HG02973 (cell line): Measurements from ENCODE around the gene FAM185A.
"Not testable (repeated sequence)": the region's sequence is repeated elsewhere in the genome, so short reads cannot be mapped to it uniquely, and the experiment has no call there.

Source experiments
- ATAC-seq: cut with Tn5 transposase; IDR thresholded peaks from one replicate; pipeline ENCODE4 v1.9.1; 2021; ENCODE audit warnings: moderate library complexity; ENCODE audit not compliant: unreplicated experiment

Gene FAM185A

DNA sequence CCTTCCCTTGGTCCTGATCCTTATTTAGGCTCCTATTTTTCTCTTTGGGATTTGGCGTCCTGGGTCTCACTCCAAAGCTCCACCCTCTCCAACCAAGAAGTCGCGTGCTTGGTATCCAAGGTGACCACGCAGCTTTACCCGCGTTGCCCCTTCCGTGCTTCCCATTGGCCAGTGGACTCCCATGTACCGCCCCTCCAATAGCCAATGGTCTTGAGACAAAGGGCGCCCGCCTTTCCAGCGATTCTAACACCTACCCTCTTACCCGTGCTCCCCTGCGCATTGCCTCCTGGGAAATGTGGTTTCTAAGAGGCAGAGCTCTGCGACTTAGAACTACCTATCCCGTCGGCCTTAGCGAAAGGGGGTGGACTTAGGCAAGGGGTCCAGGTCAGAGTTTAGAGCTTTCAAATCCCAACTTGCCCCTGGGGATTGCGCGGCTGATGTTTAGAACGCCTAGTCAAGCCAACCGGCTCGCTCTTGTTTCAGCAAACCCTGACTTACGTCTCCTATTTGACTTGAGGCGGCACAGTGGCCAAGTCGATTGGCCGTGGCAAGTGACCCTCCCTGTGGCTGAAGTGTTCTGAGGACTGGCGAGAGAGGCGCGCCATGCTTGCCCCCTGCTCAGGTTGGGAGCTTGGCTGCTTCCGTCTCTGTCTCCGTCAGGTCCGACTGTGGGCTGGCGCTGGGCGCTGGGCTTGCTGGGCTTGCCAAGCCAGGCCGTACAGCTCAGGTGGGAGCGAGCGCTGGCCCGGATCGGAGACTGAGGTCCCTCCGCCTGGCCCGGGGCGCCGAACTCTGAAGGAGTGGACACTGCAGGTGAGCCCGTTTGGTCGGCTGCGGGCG, at the start of gene FAM185A:
Gene FAM185A (plus strand): TSS at position 395 of the 840 bp plus-strand sequence. CDS start 209 bp downstream, at position 604.
- peak; percentile 98 for ATAC-seq

DNA sequence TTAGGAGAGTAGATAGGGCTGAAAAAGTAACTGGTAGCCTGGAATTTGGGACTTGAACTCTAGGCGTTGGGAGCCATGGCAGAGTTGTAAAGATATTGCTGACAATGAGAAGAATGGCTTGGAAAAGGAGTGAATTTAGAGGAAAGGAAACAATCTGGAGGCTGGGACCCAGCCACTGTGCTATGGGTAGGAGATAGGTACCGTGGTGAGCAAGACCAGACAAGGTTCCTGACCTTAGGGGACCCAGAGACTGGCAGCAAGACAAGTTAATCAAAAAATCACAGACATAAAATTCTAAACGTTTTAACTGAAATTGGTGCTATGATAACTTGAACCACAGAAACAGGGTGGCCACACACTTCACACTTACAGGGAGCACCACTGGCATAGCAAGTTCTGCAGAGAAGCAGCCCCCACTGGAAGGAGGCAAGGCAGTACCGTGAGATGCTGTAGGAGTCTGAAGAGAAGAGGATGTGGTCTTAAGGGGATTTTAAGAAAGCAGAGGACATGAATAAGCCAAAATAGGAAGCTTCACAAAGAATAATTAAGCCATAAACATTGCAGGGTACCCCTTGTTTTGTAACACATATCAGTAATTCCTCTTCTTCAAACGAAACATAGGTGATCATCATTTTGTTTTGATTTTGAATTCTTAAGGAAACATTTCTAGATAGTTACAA, 35.6 kb upstream of the FAM185A start:
- ATAC-seq, result peak; percentile 60

DNA sequence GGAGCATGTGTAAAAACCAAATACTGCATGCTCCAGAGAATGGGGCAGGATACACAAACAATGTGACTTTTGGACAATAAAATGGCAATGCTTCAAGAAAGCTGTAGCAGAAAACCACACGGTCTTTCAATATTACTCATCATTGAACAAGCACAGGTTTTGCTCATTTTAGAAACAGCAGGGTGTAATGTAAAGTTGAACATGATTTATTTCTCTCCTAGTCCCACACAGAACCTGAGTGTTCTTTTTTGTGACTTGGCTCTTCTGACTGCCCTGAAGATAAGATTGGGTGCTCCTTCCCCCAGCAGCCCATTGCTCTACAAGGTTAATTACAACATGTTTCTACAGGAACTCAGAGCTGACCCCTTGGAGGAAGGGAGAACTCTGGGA, 35.1 kb upstream of the FAM185A start:
- ATAC-seq, result peak; percentile 69

DNA sequence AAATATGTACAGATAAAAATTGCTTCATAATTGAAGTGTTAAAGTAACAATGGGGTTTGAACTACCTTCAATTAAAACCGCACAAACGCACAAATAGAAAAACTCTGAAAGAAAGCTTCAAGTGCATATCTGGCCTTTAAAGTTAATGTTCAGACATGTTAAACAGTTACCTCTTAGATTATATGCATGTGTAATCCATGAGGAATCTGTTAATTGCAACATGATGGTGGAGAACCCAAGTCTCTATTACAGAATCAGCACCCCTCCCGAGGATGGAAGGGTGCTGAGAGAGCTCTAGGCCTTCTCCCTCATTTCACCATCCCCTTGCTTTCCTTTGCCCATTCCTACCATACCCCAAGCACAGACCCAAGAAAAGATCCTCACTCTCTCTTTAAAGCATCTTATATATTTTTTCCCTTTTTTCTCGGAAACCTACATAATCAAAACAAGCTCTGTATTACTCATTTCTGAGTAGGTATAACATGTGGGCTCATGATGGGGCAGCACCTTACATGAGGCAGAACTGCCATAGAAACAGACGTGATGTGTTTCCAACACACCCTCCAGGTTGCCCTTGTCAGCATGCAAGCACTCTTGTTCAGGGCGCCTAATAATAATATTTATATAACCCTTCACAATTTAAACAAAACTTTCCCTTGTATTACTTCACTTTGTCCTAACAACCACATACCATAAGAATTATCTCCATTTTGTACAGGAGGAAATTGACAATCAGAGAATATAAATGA, 33.9 kb upstream of the FAM185A start:
- ATAC-seq, result not testable (repeated sequence)

DNA sequence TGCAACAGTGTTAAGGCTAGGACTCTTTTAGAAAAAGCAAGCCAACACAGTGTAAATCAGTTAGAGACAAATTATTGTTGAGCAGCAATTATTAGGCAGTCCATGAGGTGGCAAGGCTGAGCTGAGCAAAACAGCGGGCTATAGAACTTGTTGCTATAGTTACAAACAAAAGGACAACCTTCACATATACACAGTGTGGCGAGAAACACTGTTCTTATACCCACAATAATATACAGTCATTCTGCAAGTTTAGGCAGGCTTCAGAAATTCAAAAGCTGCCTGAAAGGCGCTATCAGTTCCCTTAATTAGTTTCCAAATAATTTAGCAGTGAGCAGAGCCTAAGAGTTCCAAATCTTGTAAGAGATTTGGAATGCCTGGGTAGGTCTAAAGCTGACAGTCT, 33.1 kb upstream of the FAM185A start:
- peak; percentile 63 for ATAC-seq

DNA sequence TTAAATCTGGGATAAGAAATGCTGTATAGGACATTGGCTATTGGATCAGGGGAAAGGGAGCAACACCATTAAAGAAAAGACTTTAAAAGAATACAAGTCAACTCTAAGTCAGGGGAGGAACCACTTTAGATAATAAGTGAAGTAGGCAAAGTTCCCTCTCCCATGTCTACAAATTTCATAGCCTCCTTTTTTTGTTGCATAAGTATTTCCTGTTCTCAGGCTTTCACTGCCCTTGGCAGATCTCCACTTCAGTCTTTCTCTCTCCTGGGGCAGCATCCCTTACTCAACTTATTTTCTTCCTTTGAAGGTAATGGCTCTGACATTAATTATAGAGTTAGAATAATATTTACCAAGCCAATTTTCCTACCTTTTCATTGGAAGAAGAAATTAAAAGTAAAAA, 30.3 kb upstream of the FAM185A start:
- ATAC-seq, result not testable (repeated sequence)

DNA sequence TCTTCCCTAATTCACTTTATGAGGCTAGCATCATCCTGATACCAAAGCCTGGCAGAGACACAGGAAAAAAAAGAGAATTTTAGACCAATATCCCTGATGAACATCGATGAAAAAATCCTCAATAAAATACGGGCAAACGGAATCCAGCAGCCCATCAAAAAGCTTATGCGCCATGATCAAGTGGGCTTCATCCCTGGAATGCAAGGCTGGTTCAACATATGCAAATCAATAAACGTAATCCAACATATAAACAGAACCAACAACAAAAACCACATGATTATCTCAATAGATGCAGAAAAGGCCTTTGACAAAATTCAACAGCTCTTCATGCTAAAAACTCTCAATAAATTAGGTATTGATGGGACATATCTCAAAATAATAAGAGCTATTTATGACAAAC, 22.6 kb upstream of the FAM185A start:
- ATAC-seq, result not testable (repeated sequence)

DNA sequence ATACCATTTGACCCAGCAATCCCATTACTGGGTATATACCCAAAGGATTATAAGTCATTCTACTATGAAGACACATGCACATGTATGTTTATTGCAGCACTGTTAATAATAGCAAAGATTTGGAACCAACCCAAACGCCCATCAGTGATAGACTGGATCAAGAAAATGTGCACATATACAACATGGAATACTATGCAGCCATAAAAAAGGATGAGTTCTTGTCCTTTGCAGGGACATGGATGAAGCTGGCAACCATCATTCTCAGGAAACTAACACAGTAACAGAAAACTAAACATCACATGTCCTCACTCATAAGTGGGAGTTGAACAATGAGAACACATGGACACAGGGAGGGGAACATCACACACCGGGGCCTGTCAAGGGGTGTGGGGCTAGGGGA, 19.1 kb upstream of the FAM185A start:
- not testable (repeated sequence) for ATAC-seq

DNA sequence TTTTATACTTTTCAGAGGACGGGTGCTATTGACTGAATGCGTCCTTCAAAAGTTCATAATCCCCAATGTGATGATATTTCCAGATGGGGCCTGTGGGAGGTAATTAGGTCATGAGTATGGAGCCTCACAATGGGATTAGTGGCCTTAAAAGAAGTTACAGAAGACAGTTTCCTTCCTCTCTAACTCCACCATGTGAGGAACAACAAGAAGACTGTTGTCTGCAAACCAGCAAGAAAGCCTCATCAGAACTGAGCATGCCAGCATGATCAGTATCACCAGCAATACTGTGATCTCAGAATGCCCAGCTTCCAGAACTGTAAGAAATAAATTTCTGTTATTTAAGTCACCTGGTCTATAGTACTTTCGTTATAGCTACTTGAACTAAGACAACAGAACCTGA, 18.4 kb upstream of the FAM185A start:
- not testable (repeated sequence) for ATAC-seq

DNA sequence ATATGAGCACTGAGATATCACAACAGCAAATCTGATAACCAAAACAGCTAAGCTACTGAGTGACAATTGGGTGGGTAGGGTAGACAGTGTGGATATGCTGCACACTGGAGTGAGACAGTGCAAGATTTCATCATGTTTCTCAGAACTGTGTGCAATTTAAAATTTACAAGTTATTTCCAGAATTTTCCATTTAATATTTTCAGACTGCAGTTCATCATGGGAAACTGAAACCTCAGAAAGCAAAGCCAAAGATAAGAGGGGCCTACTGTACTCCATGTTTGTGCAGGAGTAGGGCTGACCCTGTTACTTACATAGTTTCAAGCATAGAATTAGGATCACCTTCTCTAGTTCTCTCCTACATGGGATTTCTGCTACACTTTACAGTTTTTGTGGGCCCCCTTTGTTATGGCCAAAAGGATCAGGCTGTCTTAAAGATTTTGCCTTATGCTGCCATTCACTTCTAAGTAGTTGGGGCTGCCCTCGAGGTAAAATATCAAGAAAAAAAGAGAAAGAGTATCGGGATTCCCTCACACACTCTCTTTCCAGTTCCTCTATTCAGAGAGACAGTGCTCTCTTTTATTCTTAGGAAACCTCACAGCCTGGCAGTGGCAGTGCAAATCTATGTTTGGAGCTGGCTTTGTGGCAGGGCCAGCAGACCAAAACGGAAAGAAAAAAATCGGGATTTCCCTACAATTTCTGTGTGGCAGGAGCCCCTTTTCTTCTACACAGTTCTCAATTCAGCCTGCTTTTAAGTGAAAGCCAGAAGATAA, 6.6 kb upstream of the FAM185A start:
- not testable (repeated sequence) for ATAC-seq

DNA sequence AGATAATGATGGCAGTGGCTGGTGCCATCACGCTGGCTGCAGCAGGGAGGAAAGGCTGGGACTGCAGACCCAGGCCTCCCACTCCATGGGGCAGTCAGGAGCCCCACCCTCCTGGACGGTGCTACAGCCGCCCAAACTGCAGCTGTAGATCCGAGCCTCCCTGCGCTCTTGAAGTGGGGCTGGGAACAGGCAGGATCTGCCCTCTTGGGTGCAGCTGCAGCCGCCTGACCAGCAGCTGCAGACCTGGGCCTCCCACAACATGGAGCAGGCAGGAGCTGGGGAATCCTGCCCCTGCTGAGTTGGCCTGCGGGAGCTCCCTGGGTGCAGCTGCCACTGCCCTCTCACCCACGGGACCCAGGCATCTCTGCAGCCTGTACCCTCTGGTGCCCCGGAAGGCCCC, 4.9 kb upstream of the FAM185A start:
- not testable (repeated sequence) for ATAC-seq

DNA sequence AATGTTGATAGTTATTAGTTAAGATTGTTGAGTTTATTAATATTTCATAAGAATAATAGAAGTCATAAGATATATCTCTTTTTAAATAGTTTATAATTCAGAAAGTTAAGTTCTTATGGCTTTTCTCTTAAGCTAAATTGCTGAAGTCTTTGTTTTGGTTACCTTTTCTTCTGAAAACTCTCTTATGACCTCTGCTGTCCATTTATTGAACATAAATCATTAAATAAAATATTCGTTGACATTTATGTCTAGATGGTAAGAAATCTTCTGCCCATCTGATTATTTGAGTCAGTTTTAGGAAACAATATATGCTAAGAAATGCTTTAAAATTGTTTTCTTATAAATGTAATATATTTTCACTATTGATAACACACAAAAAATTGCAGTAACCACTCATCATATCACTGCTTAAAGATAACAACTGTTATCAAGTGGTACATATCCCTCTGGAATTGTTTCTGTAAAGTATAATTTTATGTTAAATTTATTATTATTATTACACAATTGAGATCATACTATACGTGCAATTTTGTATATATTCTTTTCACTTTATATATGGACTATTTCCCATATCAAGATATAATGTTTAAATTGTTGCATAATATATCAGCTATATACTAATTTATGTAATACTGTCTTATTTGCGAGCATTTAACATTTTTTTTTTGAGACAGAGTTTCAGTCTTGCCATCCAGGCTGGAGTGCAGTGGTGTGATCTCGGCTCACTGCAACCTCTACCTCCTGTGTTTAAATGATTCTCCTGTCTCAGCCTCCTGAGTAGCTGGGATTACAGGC, 3.1 kb upstream of the FAM185A start:
- ATAC-seq, result not testable (repeated sequence)

DNA sequence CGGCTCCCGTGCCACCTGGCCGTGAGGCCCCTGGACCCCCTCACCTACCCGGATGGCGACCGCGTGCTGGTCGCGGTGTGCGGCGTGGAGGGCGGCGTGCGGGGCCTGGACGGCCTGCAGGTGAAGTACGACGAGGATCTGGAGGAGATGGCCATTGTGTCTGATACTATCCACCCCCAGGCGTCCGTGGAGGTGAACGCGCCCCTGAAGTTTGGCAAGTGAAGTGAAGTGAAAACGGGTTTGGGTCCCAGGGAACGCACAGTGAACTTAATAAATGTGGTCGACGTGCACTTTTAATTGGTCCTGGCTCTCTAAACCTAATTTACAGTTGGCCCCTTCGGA, 617 bp downstream of the FAM185A start:
- ATAC-seq, result not testable (repeated sequence)

DNA sequence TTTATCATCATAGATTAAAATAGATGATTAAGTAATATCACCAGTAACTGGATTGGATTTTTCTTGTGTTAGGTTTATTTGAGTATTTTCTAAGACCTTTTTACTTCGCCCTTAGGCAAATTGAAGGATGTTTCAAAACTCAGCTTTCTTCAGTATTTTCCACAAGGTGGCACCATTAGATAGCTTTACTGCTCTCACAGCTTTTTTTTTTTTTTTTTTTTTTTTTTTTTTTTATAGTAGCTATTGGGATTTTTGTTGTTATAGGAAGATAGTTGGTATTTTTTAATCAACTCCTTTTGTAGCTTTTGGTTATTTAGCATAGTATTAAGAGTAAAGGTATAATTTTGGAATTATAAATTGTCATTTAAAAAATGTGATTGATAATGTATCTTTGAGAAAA, 9.4 kb downstream of the FAM185A start:
- not testable (repeated sequence) for ATAC-seq

DNA sequence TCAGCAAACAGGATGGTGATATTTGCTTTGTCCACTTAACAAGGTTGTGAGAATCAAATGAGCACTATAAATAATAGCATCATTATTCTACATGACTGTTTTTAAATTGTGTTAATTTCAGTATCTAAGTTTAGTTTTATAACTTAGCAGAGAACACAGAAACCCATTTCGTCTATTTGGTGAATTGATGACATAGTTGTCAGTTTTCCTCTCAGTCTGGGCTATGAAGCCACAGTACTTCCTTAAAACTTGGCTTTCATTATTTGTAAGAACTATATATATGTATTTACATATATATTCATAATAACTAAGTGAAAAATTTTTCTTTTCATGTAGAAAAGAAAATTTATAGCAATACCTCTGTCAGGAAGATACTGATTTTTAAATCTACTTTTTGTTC, 11.1 kb downstream of the FAM185A start:
- not testable (repeated sequence) for ATAC-seq

DNA sequence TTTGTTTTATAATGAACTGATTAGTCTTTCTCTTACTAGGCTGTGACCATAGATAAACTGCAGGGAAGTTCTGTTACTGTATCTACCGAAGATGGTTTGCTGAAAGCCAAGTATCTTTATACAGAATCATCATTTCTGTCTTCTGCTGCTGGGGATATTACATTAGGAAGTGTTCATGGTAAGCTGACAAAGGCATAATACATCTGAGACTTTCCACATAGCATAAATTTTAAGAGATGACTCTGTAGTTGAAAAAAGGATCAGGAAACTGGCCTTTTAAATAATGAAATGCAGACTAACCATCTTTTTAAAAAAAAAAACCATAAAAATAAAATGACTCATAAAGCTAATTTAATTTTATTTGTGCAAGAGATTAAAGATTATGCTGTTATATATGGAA, 12.4 kb downstream of the FAM185A start:
- not testable (repeated sequence) for ATAC-seq

DNA sequence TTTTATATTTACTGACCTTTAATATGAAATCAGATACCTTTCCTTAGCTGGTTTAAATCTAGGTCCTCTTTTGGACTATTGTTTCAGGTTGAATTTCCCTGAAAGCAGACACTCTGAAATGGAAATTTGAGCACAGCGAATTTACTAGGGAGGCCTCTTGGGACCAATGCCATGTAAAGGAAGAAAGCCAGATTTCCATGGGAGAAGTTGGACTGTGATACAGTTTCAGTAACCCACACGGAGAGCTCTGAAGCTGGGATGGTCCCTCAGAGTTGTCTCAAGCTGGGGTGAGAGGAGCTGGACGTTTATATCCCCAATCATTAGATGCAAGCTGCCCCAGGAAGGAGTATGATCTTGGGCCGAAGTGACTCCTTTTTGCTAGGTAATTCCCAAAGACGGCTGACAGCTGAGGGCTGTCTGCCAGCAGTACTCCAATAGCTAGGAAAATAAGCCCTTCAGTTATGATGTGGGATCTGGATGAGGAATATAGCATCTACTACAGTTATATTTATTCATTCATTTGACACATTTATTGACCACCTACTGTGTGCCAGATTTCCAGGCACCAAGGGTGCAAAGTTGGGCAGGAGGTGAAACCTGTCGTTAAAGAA, 14.6 kb downstream of the FAM185A start:
- not testable (repeated sequence) for ATAC-seq

DNA sequence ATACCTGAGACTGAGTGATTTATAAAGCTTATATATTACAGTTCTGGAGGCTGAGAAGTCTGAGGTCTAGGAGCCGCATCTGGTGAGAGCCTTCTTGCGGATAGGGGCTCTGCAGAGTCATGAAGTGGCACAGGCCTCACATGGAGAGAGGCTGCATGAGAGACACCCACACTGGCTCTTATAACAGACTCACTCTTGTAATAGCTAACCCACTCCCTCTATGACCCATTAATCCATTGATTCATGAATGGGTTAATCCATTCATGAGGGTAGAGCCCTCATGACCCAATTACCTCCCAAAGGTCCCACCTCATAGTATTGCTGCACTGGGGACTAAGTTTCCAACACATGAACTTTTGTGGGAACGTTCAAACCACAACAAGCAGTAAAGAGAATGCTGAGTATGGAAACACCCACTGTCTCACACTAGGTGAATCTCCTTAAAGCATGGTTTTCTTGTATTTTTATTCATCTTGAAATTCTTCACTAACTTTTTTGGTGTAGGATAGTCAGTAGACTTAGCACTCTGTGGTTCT, 20.9 kb downstream of the FAM185A start:
- not testable (repeated sequence) for ATAC-seq

DNA sequence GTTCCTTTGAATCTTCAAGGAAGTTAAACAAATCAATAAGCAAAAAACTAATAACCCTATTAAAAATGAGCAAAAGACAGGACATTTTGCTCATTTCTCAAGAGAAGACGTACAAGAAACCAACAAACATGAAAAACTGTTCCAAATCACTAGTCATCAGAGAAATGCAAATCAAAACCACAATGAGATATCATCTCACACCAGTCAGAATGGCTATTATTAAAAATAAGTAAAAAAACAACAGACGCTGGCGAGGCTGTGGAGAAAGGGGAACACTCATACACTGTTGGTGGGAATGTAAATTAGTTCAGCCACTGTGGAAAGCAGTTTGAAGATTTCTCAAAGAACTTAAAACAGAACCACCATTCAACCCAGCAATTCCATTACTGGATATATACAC, 21.7 kb downstream of the FAM185A start:
- ATAC-seq, result not testable (repeated sequence)
